Fibroblast of villous mesenchyme (primary cell): ENCODE data around the gene FAM169A. TPM values are rescaled to one million over a fixed set of nuclear protein-coding genes. Genes with fewer than 3 reads are reported as not detected.
"Not testable (repeated sequence)": the region's sequence is repeated elsewhere in the genome, so short reads cannot be mapped to it uniquely, and the experiment has no call there.

ENCODE experiments used
- DNase-seq: peaks from one replicate; pipeline ENCODE4 v3.0.0-alpha.2; 2010; ENCODE audit warnings: low read depth
- H3K4me3 ChIP-seq: 2 replicates; pipeline ENCODE4 v1.5.1; 2011; ENCODE audit warnings: low read depth, mild to moderate bottlenecking, low read length
- CTCF ChIP-seq: IDR thresholded peaks from 2 replicates; pipeline ENCODE4 v1.5.1; 2012; ENCODE audit warnings: low read depth, mild to moderate bottlenecking, low read length; ENCODE audit not compliant: insufficient read depth
- total RNA-seq: library from RNA; depleted of rRNA; stranded (reverse); fragments of >200 nt; gene quantifications from 2 replicates; pipeline ENCODE4 v1.2.3, GENCODE V29; 2012

Gene FAM169A
- total RNA-seq, 1 donor = 3.9 TPM

DNA sequence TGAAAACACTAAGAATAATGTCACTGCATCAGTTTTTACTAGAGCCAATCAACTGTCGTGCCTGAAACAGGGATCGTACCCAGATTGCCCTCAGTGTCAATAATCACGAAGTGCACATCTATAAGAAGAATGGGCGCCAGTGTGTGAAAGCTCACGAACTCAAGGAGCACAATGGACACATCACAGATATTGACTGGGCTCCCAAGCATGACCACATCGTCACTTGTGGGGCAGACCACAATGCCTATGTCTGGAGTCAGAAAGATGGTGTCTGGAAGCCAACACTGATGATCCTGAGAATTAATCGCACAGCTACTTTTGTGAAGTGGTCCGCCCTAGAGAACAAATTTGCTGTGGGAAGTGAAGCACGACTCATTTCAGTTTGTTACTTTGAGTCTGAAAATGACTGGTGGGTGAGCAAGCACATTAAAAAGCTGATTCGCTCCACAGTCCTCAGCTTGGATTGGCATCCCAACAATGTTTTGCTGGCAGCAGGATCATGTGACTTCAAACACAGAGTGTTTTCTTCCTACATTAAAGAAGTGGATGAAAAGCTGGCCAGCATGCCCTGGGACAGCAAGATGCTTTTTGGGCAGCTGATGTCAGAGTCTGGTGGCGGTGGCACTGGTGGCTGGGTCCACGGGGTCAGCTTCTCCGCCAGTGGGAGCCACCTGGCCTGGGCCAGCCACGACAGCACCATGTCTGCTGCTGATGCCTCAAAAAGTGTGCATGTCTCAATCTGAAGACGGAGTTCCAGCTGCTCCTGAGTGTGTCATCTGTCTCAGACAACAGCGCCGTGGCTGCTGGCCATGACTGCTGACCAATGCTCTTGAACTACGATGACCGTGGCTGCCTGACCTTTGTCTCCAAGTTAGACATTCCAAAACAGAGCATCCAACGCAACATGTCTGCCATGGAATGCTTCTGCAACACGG is 66.9 kb downstream of the FAM169A start:
- DNase-seq = no peak
- TF ChIP-seq CTCF = no peak
- H3K4me3 ChIP-seq = no peak overlapping the region

DNA sequence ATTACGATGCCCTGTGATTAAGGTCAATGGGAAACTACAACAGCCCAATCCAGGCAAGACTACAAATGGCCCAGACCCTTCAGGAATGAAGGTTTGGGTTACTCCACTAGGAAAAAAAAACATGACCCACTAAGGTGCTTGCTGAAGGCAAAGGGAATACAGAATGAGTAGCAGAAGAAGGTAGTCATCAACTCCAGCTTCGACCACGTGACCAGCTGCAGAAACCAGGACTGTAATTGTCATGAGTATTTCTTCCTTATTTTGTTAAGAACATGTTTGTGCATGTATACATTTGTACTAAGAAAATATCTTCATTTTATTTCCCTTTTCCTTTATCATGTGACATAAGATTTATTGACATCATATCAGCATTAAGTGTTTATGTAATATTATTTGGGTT is 74.5 kb downstream of the FAM169A start:
- not testable (repeated sequence) for DNase-seq, H3K4me3 ChIP-seq

GRCh38 chr5:74787424-74787823 is 78.8 kb downstream of the FAM169A start:
- no peak for DNase-seq
- no peak overlapping the region for H3K4me3 ChIP-seq
- no peak for TF ChIP-seq CTCF

DNA sequence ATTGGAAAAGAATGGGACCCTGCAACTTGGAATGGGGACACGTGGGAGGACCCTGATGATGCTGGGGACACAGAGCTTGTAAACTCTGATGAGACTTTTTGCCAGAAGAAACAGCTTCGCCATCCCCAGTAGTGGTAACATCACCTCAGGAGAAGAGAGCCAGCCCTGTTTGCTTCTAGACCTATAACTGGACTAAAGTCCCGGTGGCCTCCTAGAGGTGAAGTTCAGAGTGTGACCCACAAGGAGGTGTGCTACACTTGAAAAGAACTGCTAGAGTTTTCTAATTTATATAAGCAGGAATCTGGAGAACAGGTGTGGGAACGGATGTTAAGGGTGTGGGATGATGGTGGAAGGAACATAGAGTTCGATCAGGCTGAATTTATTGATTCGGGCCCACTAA is 79.3 kb downstream of the FAM169A start:
- no peak for TF ChIP-seq CTCF
- no peak overlapping the region for H3K4me3 ChIP-seq
- no peak for DNase-seq

- DNase-seq = no peak
- H3K4me3 ChIP-seq = no peak overlapping the region
- no peak for TF ChIP-seq CTCF
Measured at GRCh38 chr5:74778609-74779008, 87.6 kb downstream of the FAM169A start.

DNA sequence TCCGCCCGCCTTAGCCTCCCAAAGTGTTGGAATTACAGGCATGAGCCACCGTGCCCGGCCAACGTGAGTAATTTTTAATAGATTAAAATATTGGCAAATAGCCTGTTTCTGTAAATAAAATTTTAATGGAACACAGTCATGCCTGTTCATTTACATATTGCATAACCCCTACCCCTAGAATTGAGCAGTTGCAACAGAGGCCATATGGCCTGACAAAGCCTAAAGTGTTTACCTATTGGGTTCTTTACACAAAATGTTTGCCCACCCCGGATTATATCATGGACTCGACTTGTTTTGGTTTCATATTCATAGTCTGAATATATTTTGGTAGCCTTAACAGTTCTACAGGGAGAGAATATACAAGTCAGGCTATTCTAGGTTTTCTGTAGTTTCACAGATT is 93.8 kb downstream of the FAM169A start:
- DNase-seq = peak; percentile 87
- no peak for TF ChIP-seq CTCF

GRCh38 chr5:74767579-74767913 is 98.6 kb downstream of the FAM169A start:
- peak; percentile 78 for DNase-seq
- TF ChIP-seq CTCF = no peak
- peak overlapping the region; percentile 100 for H3K4me3 ChIP-seq

More for the DNA sequence above, 93.8 kb downstream of the FAM169A start:
- no peak overlapping the region for H3K4me3 ChIP-seq
